ENCODE data around the gene YIPF6.

YIPF6 gene

GRCh38 chrX:68498508-68499379, at the start of gene YIPF6:
Gene YIPF6 (plus strand): TSS chrX:68499051. CDS start chrX:68499067, 16 bp downstream.
- peaks cover 0 to 18% (median 10%) of the 10 kb centered on the region in 11 experiments; a peak in 10 of 22 replicates for H4K20me1 ChIP-seq
- H3K4me1 ChIP-seq = peaks cover 0 to 13% (median 7%) of the 10 kb centered on the region in 10 experiments; a peak in 15 of 20 replicates
- peaks cover 0 to 13% (median 0%) of the 10 kb centered on the region in 11 experiments; a peak in 6 of 22 replicates for H3K36me3 ChIP-seq
- peaks cover 0 to 41% (median 29%) of the 10 kb centered on the region in 11 experiments; a peak in 16 of 22 replicates for H3K27me3 ChIP-seq
- H3K27ac ChIP-seq = peak within 1 kb of the TSS; percentile 86 to 98 (median 91)
- peaks cover 0 to 7% (median 0%) of the 10 kb centered on the region in 11 experiments; a peak in 1 of 22 replicates for H3K9me3 ChIP-seq (replicated peaks in 1 of 11)
- peak within 1 kb of the TSS; percentile 55 to 86 (median 74) for H3K4me2 ChIP-seq
- H3K4me3 ChIP-seq = peak within 1 kb of the TSS; percentile 56 to 80 (median 73)
- peak within 1 kb of the TSS; percentile 84 to 98 (median 90) for H3K9ac ChIP-seq
- no peak for TF ChIP-seq Cebpa-rat (IDR thresholded peaks at IDR 0.05)

DNA sequence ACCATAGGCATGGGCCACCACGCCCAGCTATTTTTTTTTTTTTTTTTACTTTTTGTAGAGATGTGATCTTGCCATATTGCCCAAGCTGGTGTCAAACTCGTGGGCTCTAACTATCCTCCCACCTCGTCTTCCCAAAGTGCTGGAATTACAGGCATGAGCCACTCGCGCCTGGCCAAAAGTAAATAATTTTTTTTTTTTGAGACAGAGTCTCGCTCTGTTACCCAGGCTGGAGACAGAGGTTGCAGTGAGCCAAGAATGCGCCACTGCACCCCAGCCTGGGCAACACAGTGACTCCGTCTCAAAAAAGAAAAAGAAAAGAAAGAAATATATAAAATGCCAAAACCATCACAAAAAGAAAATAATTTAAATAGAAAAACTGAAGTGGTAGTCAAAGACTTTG, 47.1 kb upstream of the YIPF6 start:
- Histone ChIP-seq H3K36me3 (no peaks in the 10 kb centered on the region), H3K27me3 (peaks cover 2 to 35% (median 19%) of the 10 kb centered on the region in 11 experiments; a peak in 18 of 22 replicates), H3K4me2 (no peak overlapping the region), H4K20me1 (no peaks in the 10 kb centered on the region), H3K4me3 (no peak overlapping the region), H3K4me1 (no peaks in the 10 kb centered on the region), H3K9ac (no peak overlapping the region), H3K27ac (no peak overlapping the region), H3K9me3 (replicated peaks in 1 of 11) (no peaks in the 10 kb centered on the region)
- no peak for TF ChIP-seq Cebpa-rat (IDR thresholded peaks at IDR 0.05)

DNA sequence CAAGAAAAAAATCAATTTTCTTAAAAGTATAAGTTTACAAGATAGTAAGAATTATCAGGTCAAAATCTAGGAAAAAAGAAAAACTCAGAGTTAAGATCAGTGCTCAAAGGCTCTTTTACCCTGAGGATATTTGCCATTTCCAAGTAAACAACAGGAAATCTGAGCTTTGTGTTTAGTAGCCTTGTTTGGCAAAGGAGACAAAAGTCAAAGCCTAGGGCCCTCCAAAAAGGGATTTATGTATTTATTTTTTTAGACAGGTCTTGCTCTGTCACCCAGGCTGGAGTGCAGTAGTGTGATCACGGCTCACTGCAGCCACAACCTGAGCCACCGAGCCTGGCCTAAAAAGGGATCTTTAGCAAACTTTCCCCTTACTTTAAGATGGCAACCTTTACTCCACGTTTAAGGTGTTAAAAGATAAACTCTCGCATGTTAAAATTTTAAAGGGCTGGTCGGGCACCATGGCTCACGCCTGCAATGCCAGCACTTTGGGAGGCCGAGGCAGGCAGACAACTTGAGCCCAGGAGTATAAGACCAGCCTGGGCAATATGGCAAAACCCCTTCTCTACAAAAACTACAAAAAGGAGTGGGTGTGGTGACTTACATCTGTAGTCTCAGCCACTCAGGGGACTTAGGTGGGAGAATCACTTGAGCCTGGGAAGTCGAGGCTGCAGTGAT, 44.2 kb upstream of the YIPF6 start:
- Histone ChIP-seq H3K27me3 (peaks cover 4 to 36% (median 19%) of the 10 kb centered on the region in 11 experiments; a peak in 18 of 22 replicates), H3K27ac (no peak overlapping the region)
- no peak for TF ChIP-seq Cebpa-rat (IDR thresholded peaks at IDR 0.05)

GRCh38 chrX:68455151-68455510, 43.7 kb upstream of the YIPF6 start:
- H3K4me2 ChIP-seq = no peak overlapping the region

More for the DNA sequence above, 44.2 kb upstream of the YIPF6 start:
- no peaks in the 10 kb centered on the region for H3K4me1 ChIP-seq
- no peaks in the 10 kb centered on the region for H3K36me3 ChIP-seq
- H4K20me1 ChIP-seq = no peaks in the 10 kb centered on the region
- no peak overlapping the region for H3K9ac ChIP-seq
- no peaks in the 10 kb centered on the region for H3K9me3 ChIP-seq (replicated peaks in 1 of 11)
- no peak overlapping the region for H3K4me2 ChIP-seq
- no peak overlapping the region for H3K4me3 ChIP-seq

DNA sequence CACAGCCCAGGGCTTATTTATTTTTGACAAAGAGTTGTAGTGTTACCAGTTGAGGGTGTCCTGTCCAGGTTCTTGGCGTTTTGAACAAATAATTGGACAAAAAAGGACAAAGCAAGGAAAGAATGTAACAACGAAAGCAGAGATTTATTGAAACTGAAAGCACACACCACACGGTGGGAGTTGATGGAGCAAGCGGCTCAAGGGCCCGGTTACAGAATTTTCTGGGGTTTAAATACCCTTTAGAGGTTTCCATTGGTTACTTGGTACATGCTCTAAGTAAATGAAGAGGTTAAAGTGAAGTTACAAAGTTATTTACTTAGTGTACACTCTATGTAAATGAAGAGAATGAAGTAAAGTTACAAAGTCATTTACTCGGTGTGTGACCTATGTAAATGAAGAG, 37.8 kb upstream of the YIPF6 start:
- Histone ChIP-seq H3K36me3 (no peaks in the 10 kb centered on the region), H3K9me3 (replicated peaks in 1 of 11) (no peaks in the 10 kb centered on the region), H3K4me2 (no peak overlapping the region), H3K27me3 (peaks cover 8 to 54% (median 36%) of the 10 kb centered on the region in 11 experiments; a peak in 18 of 22 replicates), H3K4me3 (no peak overlapping the region), H3K4me1 (peaks cover 0 to 5% (median 0%) of the 10 kb centered on the region in 10 experiments; a peak in 1 of 20 replicates), H3K9ac (no peak overlapping the region), H3K27ac (no peak overlapping the region), H4K20me1 (no peaks in the 10 kb centered on the region)
- no peak for TF ChIP-seq Cebpa-rat (IDR thresholded peaks at IDR 0.05)

More at GRCh38 chrX:68455151-68455510, 43.7 kb upstream of the YIPF6 start:
- Histone ChIP-seq H3K9ac (no peak overlapping the region), H3K9me3 (replicated peaks in 1 of 11) (no peaks in the 10 kb centered on the region), H3K27ac (no peak overlapping the region), H3K4me3 (no peak overlapping the region), H4K20me1 (no peaks in the 10 kb centered on the region), H3K36me3 (no peaks in the 10 kb centered on the region), H3K27me3 (peaks cover 4 to 41% (median 21%) of the 10 kb centered on the region in 11 experiments; a peak in 19 of 22 replicates), H3K4me1 (no peaks in the 10 kb centered on the region)
- no peak for TF ChIP-seq Cebpa-rat (IDR thresholded peaks at IDR 0.05)

DNA sequence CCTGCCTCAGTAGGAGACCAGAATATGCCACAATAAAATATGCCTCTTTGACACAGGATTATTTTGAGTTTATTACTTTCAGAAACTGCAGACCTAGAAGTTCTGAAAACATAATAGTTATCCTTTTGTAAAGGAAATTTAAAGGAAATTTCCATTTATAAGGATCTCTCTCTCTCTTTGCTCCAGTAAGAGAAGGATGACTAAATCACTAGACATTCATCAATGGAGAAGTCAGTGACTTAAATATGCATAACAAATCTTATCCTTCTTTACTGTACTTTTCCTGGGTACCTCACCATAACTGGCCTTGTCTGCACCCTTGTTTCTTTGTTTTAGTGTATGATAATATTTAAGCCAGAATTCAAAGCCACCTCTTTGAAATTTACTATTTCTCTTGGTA, 37.3 kb upstream of the YIPF6 start:
- Histone ChIP-seq H3K9me3 (replicated peaks in 1 of 11) (no peaks in the 10 kb centered on the region), H3K9ac (no peak overlapping the region), H3K36me3 (no peaks in the 10 kb centered on the region), H4K20me1 (no peaks in the 10 kb centered on the region), H3K27me3 (peaks cover 8 to 58% (median 36%) of the 10 kb centered on the region in 11 experiments; a peak in 18 of 22 replicates), H3K4me1 (peaks cover 0 to 5% (median 0%) of the 10 kb centered on the region in 10 experiments; a peak in 1 of 20 replicates), H3K4me2 (no peak overlapping the region), H3K27ac (no peak overlapping the region), H3K4me3 (no peak overlapping the region)
- no peak for TF ChIP-seq Cebpa-rat (IDR thresholded peaks at IDR 0.05)

GRCh38 chrX:68462197-68462596, 36.7 kb upstream of the YIPF6 start:
- Histone ChIP-seq H3K36me3 (no peaks in the 10 kb centered on the region), H4K20me1 (no peaks in the 10 kb centered on the region), H3K9me3 (replicated peaks in 1 of 11) (no peaks in the 10 kb centered on the region), H3K9ac (no peak overlapping the region), H3K27me3 (peaks cover 8 to 58% (median 36%) of the 10 kb centered on the region in 11 experiments; a peak in 18 of 22 replicates), H3K27ac (no peak overlapping the region), H3K4me2 (no peak overlapping the region), H3K4me3 (no peak overlapping the region), H3K4me1 (peaks cover 0 to 5% (median 0%) of the 10 kb centered on the region in 10 experiments; a peak in 1 of 20 replicates)
- TF ChIP-seq Cebpa-rat (IDR thresholded peaks at IDR 0.05) = no peak

GRCh38 chrX:68462653-68463052, 36.2 kb upstream of the YIPF6 start:
- Histone ChIP-seq H3K4me1 (peaks cover 0 to 5% (median 0%) of the 10 kb centered on the region in 10 experiments; a peak in 1 of 20 replicates), H3K9me3 (replicated peaks in 1 of 11) (no peaks in the 10 kb centered on the region), H3K36me3 (no peaks in the 10 kb centered on the region), H4K20me1 (no peaks in the 10 kb centered on the region), H3K4me3 (no peak overlapping the region), H3K4me2 (0 out of 22 replicates have a peak overlapping the region, but pooled peaks of 1 of the 11 experiments have one; percentile 16), H3K27me3 (peaks cover 8 to 58% (median 36%) of the 10 kb centered on the region in 11 experiments; a peak in 18 of 22 replicates), H3K9ac (no peak overlapping the region), H3K27ac (no peak overlapping the region)
- no peak for TF ChIP-seq Cebpa-rat (IDR thresholded peaks at IDR 0.05)

GRCh38 chrX:68463880-68464279, 35.0 kb upstream of the YIPF6 start:
- Histone ChIP-seq H4K20me1 (no peaks in the 10 kb centered on the region), H3K36me3 (no peaks in the 10 kb centered on the region), H3K27ac (no peak overlapping the region), H3K4me2 (no peak overlapping the region), H3K4me3 (no peak overlapping the region), H3K27me3 (peaks cover 8 to 53% (median 37%) of the 10 kb centered on the region in 11 experiments; a peak in 18 of 22 replicates), H3K9ac (no peak overlapping the region), H3K4me1 (peaks cover 0 to 5% (median 0%) of the 10 kb centered on the region in 10 experiments; a peak in 1 of 20 replicates), H3K9me3 (replicated peaks in 1 of 11) (no peaks in the 10 kb centered on the region)
- TF ChIP-seq Cebpa-rat (IDR thresholded peaks at IDR 0.05) = no peak
